ENCODE data around the gene MCM8.

Gene MCM8

DNA sequence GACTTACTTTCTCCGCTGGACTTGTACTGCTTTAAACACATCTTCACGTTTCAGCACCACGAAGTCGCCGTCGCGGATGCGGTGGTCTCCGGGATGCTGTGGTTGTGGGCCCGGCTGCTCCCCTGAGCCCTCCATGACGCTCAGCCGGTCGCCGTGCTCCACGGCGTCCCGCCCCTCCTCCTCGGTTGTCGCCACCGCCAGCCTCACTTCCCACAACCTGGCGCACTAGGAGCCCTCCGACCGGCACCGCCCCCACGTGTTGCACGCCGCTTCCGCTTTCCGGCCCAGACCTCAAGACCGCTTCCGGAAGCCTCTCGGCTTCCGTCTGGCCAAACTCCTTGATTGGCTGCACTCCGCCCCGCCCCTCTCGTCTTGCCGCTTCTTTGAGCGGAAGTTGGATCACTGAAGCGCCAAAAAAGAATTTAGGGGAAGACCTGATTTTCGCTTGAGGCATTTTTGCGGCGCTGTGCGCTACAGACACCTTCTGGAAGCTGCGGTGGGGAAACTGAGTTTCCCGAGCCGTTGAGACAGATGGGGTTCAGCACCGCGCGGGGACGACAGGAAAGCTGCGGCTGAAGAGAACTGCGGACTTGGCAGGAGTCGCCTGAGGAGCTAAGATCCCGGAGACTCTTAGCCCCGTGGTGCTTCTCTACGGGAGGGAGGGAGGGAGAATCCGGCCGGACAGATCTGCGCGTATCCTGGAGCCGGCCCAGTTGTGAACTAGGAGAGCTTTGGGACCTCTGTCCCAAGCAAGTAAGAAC, at the start of gene MCM8, which contains the start of gene TRMT6:
Gene MCM8 (plus strand): TSS at position 382 of the 761 bp plus-strand sequence. CDS start 1,364 bp downstream, outside the sequence.
Gene TRMT6 (minus strand): TSS at position 263 of the 761 bp plus-strand sequence. CDS start 128 bp downstream, at position 135.
- TF ChIP-seq, protein P1, sequence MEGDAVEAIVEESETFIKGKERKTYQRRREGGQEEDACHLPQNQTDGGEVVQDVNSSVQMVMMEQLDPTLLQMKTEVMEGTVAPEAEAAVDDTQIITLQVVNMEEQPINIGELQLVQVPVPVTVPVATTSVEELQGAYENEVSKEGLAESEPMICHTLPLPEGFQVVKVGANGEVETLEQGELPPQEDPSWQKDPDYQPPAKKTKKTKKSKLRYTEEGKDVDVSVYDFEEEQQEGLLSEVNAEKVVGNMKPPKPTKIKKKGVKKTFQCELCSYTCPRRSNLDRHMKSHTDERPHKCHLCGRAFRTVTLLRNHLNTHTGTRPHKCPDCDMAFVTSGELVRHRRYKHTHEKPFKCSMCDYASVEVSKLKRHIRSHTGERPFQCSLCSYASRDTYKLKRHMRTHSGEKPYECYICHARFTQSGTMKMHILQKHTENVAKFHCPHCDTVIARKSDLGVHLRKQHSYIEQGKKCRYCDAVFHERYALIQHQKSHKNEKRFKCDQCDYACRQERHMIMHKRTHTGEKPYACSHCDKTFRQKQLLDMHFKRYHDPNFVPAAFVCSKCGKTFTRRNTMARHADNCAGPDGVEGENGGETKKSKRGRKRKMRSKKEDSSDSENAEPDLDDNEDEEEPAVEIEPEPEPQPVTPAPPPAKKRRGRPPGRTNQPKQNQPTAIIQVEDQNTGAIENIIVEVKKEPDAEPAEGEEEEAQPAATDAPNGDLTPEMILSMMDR (IDR thresholded peaks at IDR 0.05; ENCODE audit: low read depth, low read length, missing control alignments): no peak
- peak; percentile 94 for DNase-seq
- Histone ChIP-seq H3K4me3 (ENCODE audit: low read depth, low read length) (peak within 1 kb of the TSS; percentile 89), H3K36me3 (replicated peaks) (peaks cover 5% of the 10 kb centered on the region), H3K27me3 (replicated peaks) (no peaks in the 10 kb centered on the region), H3K27ac (peak within 1 kb of the TSS; percentile 36)
- in situ Hi-C loops (cut with HindIII; ENCODE audit: low pct_ligation_motif_present, low sequenced_read_pairs): no loop called here

DNA sequence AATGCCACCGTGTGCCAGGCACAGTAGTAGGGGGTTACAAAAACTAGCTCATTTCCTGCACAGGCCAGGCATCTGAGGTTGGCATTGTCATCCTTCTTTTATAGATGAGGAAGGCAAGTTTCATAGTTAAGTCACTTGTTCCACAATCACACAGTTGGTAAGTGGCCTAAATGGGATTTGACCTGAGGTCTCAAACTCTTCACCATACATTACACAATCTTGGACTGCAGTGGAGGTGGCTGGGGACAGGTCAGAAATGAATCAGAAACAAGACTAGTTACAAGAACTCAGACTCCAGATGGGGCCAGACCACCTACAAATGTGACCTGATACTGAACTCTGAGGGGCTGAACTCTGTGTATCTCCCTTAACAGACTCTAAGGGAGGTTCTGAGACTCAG, 49.5 kb upstream of the MCM8 start:
- Histone ChIP-seq H3K36me3 (replicated peaks) (no peaks in the 10 kb centered on the region), H3K4me3 (ENCODE audit: low read depth, low read length) (no peak overlapping the region), H3K27ac (no peak overlapping the region), H3K27me3 (replicated peaks) (no peaks in the 10 kb centered on the region)
- in situ Hi-C loops (cut with HindIII; ENCODE audit: low pct_ligation_motif_present, low sequenced_read_pairs): no loop called here
- no peak for DNase-seq
- TF ChIP-seq, protein P1 (IDR thresholded peaks at IDR 0.05; ENCODE audit: low read depth, low read length, missing control alignments): no peak

DNA sequence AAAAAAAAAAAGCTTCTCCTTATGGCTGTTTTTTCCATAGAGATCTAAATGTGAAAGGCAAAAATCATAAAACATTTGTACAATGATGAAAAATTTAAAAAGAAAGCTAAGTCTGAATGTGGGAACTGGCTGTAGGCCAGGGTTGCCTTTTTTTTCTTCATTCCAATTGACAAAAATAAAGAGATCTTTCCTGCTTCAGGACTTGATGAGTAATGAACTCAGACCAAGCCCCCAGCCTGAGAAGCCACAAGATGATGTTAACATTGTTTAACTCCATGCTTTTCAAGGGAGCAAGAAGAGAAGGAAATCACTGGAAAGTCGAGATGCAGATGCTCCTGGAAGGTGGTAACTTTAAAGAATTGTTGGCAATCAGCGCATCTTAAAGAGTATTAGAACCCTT, 41.5 kb upstream of the MCM8 start:
- TF ChIP-seq, protein P1 (IDR thresholded peaks at IDR 0.05; ENCODE audit: low read depth, low read length, missing control alignments): no peak
- Histone ChIP-seq H3K27ac (no peak overlapping the region), H3K36me3 (replicated peaks) (no peaks in the 10 kb centered on the region), H3K4me3 (ENCODE audit: low read depth, low read length) (no peak overlapping the region), H3K27me3 (replicated peaks) (no peaks in the 10 kb centered on the region)
- in situ Hi-C loops (cut with HindIII; ENCODE audit: low pct_ligation_motif_present, low sequenced_read_pairs): no loop called here
- DNase-seq: peak; percentile 62

DNA sequence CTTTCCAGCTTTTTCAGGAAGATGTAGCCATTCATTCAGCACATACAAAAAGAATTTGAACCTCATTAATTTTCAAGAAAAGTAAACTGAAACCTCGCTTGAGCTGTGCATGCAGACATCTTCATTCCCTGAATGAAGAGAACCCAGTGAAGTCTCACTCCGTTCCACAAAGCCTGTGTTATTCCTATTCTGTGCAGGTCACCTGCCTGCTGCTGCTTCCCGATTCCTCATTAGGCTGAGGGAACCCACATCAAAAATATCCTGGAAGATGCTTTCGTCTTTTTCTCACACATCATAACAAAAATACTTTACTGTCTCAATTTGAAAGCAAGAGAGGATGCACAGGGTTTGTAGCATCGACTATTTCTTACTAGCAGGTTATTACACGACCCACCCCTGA, 40.3 kb upstream of the MCM8 start:
- Histone ChIP-seq H3K27me3 (replicated peaks) (no peaks in the 10 kb centered on the region), H3K4me3 (ENCODE audit: low read depth, low read length) (no peak overlapping the region), H3K36me3 (replicated peaks) (no peaks in the 10 kb centered on the region), H3K27ac (no peak overlapping the region)
- DNase-seq: no peak
- TF ChIP-seq, protein P1 (IDR thresholded peaks at IDR 0.05; ENCODE audit: low read depth, low read length, missing control alignments): no peak
- in situ Hi-C loops (cut with HindIII; ENCODE audit: low pct_ligation_motif_present, low sequenced_read_pairs): no loop called here

DNA sequence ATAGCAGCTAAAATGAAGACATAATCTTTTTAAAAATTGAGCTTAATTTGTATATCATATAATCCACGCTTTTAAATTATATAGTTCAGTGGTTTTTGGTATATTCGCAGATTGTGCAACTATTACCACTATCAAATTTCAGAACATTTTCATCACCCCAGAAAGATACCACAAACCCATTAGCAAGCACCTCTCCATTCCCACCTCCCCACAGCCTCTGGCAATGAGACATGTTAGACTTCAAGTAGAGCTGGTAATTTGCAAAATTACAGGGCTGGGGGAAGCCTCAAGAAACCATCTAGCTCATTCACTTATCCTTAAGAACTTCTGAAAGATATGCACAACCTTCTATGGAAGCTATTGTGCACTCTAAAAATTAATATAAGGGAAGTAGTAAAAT, 37.3 kb upstream of the MCM8 start:
- Histone ChIP-seq H3K4me3 (ENCODE audit: low read depth, low read length) (no peak overlapping the region), H3K36me3 (replicated peaks) (no peaks in the 10 kb centered on the region), H3K27me3 (replicated peaks) (no peaks in the 10 kb centered on the region), H3K27ac (no peak overlapping the region)
- TF ChIP-seq, protein P1 (IDR thresholded peaks at IDR 0.05; ENCODE audit: low read depth, low read length, missing control alignments): no peak
- in situ Hi-C loops (cut with HindIII; ENCODE audit: low pct_ligation_motif_present, low sequenced_read_pairs): no loop called here
- no peak for DNase-seq

All from brain microvascular endothelial cell (primary cell).